Trophoblast cell (in vitro differentiated cells and primary cell): Measurements from ENCODE around the gene FBXO2.

Source experiments
- DNase-seq, 2 donors: peaks; one replicate each; pipeline ENCODE4 v3.0.0-alpha.2; 2016
- H2AFZ ChIP-seq: 2 replicates; pipeline ENCODE4 v1.6.1; 2013; ENCODE audit warnings: low read length, moderate library complexity, mild to moderate bottlenecking; ENCODE audit not compliant: insufficient read depth, poor library complexity
- H2AK5ac ChIP-seq: 2 replicates; pipeline ENCODE4 v1.6.1; 2013; ENCODE audit warnings: mild to moderate bottlenecking, low read length
- H2BK120ac ChIP-seq: 2 replicates; pipeline ENCODE4 v1.6.1; 2013; ENCODE audit warnings: low read length, mild to moderate bottlenecking, moderate library complexity; ENCODE audit not compliant: insufficient read depth, poor library complexity
- H2BK12ac ChIP-seq: 2 replicates; pipeline ENCODE4 v1.6.1; 2013; ENCODE audit warnings: mild to moderate bottlenecking, low read length, moderate library complexity
- H2BK5ac ChIP-seq: 2 replicates; pipeline ENCODE4 v1.6.1; 2013; ENCODE audit warnings: low read length, low read depth, moderate library complexity, mild to moderate bottlenecking; ENCODE audit not compliant: poor library complexity
- H3K14ac ChIP-seq: 2 replicates; pipeline ENCODE4 v1.6.1; 2013; ENCODE audit warnings: mild to moderate bottlenecking, low read length
- H3K18ac ChIP-seq: 2 replicates; pipeline ENCODE4 v1.6.1; 2013; ENCODE audit warnings: mild to moderate bottlenecking, low read length
- H3K23ac ChIP-seq: 2 replicates; pipeline ENCODE4 v1.6.1; 2013; ENCODE audit warnings: low read length
- H3K27ac ChIP-seq: 2 replicates; pipeline ENCODE4 v1.5.1; 2013; ENCODE audit warnings: low read depth, mild to moderate bottlenecking, inconsistent platforms, low read length, moderate library complexity
- H3K27me3 ChIP-seq: 2 replicates; pipeline ENCODE4 v1.6.1; 2013; ENCODE audit warnings: inconsistent platforms, mild to moderate bottlenecking, low read length, moderate library complexity; ENCODE audit not compliant: insufficient read depth
- H3K36me3 ChIP-seq, 2 experiments: 1 replicate in 1 of 2; 2 replicates in 1 of 2; pipeline ENCODE4 v1.6.1; 2013; ENCODE audit warnings: low read length in 2 of 2, mild to moderate bottlenecking in 2 of 2, moderate library complexity in 1 of 2; ENCODE audit not compliant: insufficient read depth in 2 of 2, control insufficient read depth in 1 of 2
- H3K4ac ChIP-seq: 2 replicates; pipeline ENCODE4 v1.6.1; 2013; ENCODE audit warnings: low read depth, mild to moderate bottlenecking, low read length, moderate library complexity
- H3K4me1 ChIP-seq, 2 experiments: 1 replicate in 1 of 2; 2 replicates in 1 of 2; pipeline ENCODE4 v1.6.1; 2013; ENCODE audit warnings: low read length in 2 of 2, mild to moderate bottlenecking in 2 of 2, moderate library complexity in 1 of 2; ENCODE audit not compliant: insufficient read depth in 2 of 2, control insufficient read depth in 1 of 2
- H3K4me2 ChIP-seq: 2 replicates; pipeline ENCODE4 v1.6.1; 2013; ENCODE audit warnings: inconsistent platforms, mild to moderate bottlenecking, low read length, moderate library complexity
- H3K4me3 ChIP-seq: 2 replicates; pipeline ENCODE4 v1.5.1; 2013; ENCODE audit warnings: mild to moderate bottlenecking, low read depth, low read length, inconsistent platforms
- H3K79me1 ChIP-seq: one replicate; pipeline ENCODE4 v1.6.1; 2013; ENCODE audit warnings: low read length
- H3K79me2 ChIP-seq: 2 replicates; pipeline ENCODE4 v1.6.1; 2013; ENCODE audit warnings: low read length, mild to moderate bottlenecking; ENCODE audit not compliant: control insufficient read depth, insufficient read depth, poor library complexity
- H3K9ac ChIP-seq: 2 replicates; pipeline ENCODE4 v1.6.1; 2013; ENCODE audit warnings: mild to moderate bottlenecking, low read length
- H3K9me3 ChIP-seq: 2 replicates; pipeline ENCODE4 v1.6.1; 2013; ENCODE audit warnings: low read depth, mild to moderate bottlenecking, control low read depth, inconsistent platforms, low read length; ENCODE audit not compliant: insufficient read depth
- H4K12ac ChIP-seq: 2 replicates; pipeline ENCODE4 v1.6.1; 2013; ENCODE audit warnings: low read depth, mild to moderate bottlenecking, low read length, moderate library complexity
- H4K8ac ChIP-seq: 2 replicates; pipeline ENCODE4 v1.6.1; 2013; ENCODE audit warnings: low read depth, mild to moderate bottlenecking, low read length, moderate library complexity
- H4K91ac ChIP-seq: one replicate; pipeline ENCODE4 v1.6.1; 2013; ENCODE audit warnings: low read depth, mild to moderate bottlenecking, low read length, moderate library complexity
- WGBS: extraction: QIAGEN DNeasy Blood & Tissue Kit; methylation state at CpG from one replicate; pipeline ENCODE4 v1.1.7; 2013; ENCODE audit warnings: missing lambda C conversion rate; ENCODE audit not compliant: insufficient read length, insufficient coverage; ENCODE audit errors: extremely low coverage; 5-methylcytosine and 5-hydroxymethylcytosine counted together

FBXO2 gene

GRCh38 chr1:11617741-11618140, 36.5 kb downstream of the FBXO2 start:
- Histone ChIP-seq H4K8ac (no peak overlapping the region), H3K4ac (no peak overlapping the region), H3K9ac (no peak overlapping the region), H3K79me2 (no peaks in the 10 kb centered on the region), H2AK5ac (no peak overlapping the region), H4K12ac (no peak overlapping the region), H3K4me3 (no peak overlapping the region), H3K4me1 (no peaks in the 10 kb centered on the region), H2AFZ (no peak overlapping the region), H3K27ac (no peak overlapping the region), H3K18ac (no peak overlapping the region), H3K79me1 (no peaks in the 10 kb centered on the region), H3K27me3 (no peaks in the 10 kb centered on the region), H2BK5ac (no peak overlapping the region), H3K4me2 (no peak overlapping the region), H3K23ac (no peak overlapping the region), H3K36me3 (no peaks in the 10 kb centered on the region), H3K14ac (no peak overlapping the region), H2BK12ac (no peak overlapping the region), H4K91ac (no peak overlapping the region), H3K9me3 (no peaks in the 10 kb centered on the region), H2BK120ac (no peak overlapping the region)
- DNase-seq, result no peak
- WGBS, result no CpG with 5 or more reads among the region's 2 CpGs

- no peak overlapping the region for H2AK5ac ChIP-seq
- H4K8ac ChIP-seq, result no peak overlapping the region
- H3K4ac ChIP-seq, result no peak overlapping the region
- H2BK120ac ChIP-seq, result no peak overlapping the region
- H3K18ac ChIP-seq, result no peak overlapping the region
- no peak overlapping the region for H3K23ac ChIP-seq
- no peak overlapping the region for H2BK5ac ChIP-seq
- H3K27ac ChIP-seq, result no peak overlapping the region
- H3K4me2 ChIP-seq, result no peak overlapping the region
- H2BK12ac ChIP-seq, result no peak overlapping the region
- no CpG with 5 or more reads among the region's 7 CpGs for WGBS
- no peaks in the 10 kb centered on the region for H3K79me1 ChIP-seq
- H3K4me1 ChIP-seq, result no peaks in the 10 kb centered on the region
- no peaks in the 10 kb centered on the region for H3K27me3 ChIP-seq
- no peaks in the 10 kb centered on the region for H3K79me2 ChIP-seq
- no peak overlapping the region for H4K12ac ChIP-seq
- no peaks in the 10 kb centered on the region for H3K36me3 ChIP-seq
- DNase-seq, result no peak
- no peak overlapping the region for H2AFZ ChIP-seq
- H3K4me3 ChIP-seq, result no peak overlapping the region
- H3K14ac ChIP-seq, result no peak overlapping the region
- H4K91ac ChIP-seq, result no peak overlapping the region
- no peaks in the 10 kb centered on the region for H3K9me3 ChIP-seq
- no peak overlapping the region for H3K9ac ChIP-seq
These were observed 36.9 kb downstream of the FBXO2 start for GRCh38 chr1:11617314-11617713.

- H3K9ac ChIP-seq, result no peak overlapping the region
- H3K4ac ChIP-seq, result no peak overlapping the region
- H3K18ac ChIP-seq, result no peak overlapping the region
- no peak overlapping the region for H3K27ac ChIP-seq
- no peak overlapping the region for H2AK5ac ChIP-seq
- H2BK5ac ChIP-seq, result no peak overlapping the region
- H3K4me2 ChIP-seq, result no peak overlapping the region
- no peak overlapping the region for H3K4me3 ChIP-seq
- H3K79me2 ChIP-seq, result no peaks in the 10 kb centered on the region
- H3K79me1 ChIP-seq, result no peaks in the 10 kb centered on the region
- no peak overlapping the region for H4K8ac ChIP-seq
- H2BK120ac ChIP-seq, result no peak overlapping the region
- no peak overlapping the region for H2AFZ ChIP-seq
- no peaks in the 10 kb centered on the region for H3K4me1 ChIP-seq
- no peak for DNase-seq
- WGBS, result no CpG with 5 or more reads among the region's 7 CpGs
- no peaks in the 10 kb centered on the region for H3K9me3 ChIP-seq
- H4K12ac ChIP-seq, result no peak overlapping the region
- H3K23ac ChIP-seq, result no peak overlapping the region
- H4K91ac ChIP-seq, result no peak overlapping the region
- no peaks in the 10 kb centered on the region for H3K27me3 ChIP-seq
- H3K14ac ChIP-seq, result no peak overlapping the region
- H3K36me3 ChIP-seq, result no peaks in the 10 kb centered on the region
- no peak overlapping the region for H2BK12ac ChIP-seq
These were observed 37.5 kb downstream of the FBXO2 start for GRCh38 chr1:11616766-11617165.

- Histone ChIP-seq H3K9me3 (no peaks in the 10 kb centered on the region), H3K4me1 (no peaks in the 10 kb centered on the region), H2BK5ac (no peak overlapping the region), H3K18ac (no peak overlapping the region), H4K91ac (no peak overlapping the region), H2BK12ac (no peak overlapping the region), H3K27me3 (no peaks in the 10 kb centered on the region), H2AK5ac (no peak overlapping the region), H3K79me1 (no peaks in the 10 kb centered on the region), H3K79me2 (no peaks in the 10 kb centered on the region), H3K27ac (no peak overlapping the region), H4K12ac (no peak overlapping the region), H3K9ac (no peak overlapping the region), H3K4me3 (no peak overlapping the region), H3K23ac (no peak overlapping the region), H3K4me2 (no peak overlapping the region), H3K36me3 (no peaks in the 10 kb centered on the region), H4K8ac (no peak overlapping the region), H3K14ac (no peak overlapping the region), H2BK120ac (no peak overlapping the region), H2AFZ (no peak overlapping the region), H3K4ac (no peak overlapping the region)
- WGBS, result no CpG with 5 or more reads among the region's 16 CpGs
- DNase-seq, result peak; percentile 20 to 60
These were observed 39.1 kb downstream of the FBXO2 start for GRCh38 chr1:11615090-11615489.
